Activated T-helper 9 cell treated with anti-CD3 and anti-CD28 coated beads, Interleukin-2, amount 50 U/mL, for 16 hours (primary cell): ENCODE measurements around the gene SLC16A6.
"Not testable (repeated sequence)": the region's sequence is repeated elsewhere in the genome, so short reads cannot be mapped to it uniquely, and the experiment has no call there.

Source experiments
- DNase-seq: peaks from one replicate; pipeline ENCODE4 v3.0.0-alpha.2; 2020; ENCODE audit warnings: low read depth

The SLC16A6 gene

DNA sequence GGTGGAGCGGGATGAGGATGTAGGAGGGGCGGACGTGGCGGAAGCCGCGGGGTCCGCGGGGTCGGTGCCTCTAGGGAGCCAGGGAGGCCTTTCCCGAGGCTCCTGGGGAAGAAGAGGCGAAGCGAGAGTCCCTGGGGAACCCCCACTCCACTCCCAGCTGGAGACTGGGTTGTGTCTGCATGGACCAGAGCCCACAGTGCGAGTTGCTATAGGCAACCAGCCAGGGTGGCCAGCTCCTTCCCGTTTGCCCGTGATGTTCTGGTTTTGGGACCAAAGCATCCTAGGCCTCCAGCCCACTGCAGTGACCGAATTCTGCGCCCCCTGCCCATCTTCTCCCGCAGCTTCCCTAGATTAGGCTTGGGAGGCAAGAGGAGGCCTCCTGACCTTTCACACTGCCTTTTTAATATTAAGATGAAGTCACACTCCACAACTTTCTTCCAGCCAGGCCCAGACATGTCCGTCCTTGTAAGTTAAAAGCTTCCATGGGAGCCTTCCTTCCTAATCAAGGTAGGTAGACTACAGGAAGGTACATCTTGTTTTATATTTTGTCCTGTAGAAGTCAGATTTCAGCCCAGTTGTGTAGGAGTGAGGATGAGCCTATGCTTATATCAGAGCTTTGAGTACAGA is 42.6 kb downstream of the SLC16A6 start:
- no peak for DNase-seq

DNA sequence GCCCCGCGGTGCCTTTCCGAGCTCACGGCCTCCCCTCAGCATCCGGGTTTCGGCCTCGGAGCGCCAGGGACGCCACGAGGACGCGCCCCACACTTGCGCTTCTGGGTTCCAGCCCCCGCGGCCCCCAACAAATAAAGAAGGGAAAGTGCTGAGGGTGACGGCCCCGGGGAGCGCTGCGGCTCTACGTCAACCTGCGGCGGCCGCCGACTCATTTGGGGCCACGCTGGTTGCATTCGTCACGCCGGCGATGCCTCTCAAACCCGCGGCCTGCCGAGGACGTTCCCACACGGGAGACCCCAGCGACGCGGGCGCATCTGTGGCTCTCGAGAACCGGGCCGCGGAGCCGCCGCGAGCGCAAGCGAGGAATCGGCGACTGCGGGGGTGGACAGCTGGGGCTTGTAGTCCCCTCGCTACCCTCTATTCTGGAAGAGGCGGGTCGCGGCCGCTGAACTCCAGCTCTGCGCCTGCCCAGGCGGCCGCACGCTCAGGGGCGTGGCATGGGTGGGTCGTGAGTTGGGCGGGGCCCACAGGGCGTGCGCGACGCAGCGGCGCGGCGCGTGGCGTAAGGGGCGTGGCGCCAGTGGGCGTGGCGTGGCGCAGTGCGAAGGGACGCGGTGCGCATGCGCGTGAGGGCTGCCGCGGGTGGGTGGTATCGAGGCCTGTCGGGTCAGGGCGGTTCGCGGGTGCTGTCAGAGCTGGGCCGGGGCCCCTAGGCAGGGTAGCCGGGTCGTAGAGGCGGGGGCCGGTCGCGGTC is 43.3 kb downstream of the SLC16A6 start, which contains the start of gene AMZ2:
AMZ2 (plus strand) TSS at position 599 of the 754 bp plus-strand sequence. CDS start 2,145 bp downstream, outside the sequence.
- peak; percentile 97 for DNase-seq

DNA sequence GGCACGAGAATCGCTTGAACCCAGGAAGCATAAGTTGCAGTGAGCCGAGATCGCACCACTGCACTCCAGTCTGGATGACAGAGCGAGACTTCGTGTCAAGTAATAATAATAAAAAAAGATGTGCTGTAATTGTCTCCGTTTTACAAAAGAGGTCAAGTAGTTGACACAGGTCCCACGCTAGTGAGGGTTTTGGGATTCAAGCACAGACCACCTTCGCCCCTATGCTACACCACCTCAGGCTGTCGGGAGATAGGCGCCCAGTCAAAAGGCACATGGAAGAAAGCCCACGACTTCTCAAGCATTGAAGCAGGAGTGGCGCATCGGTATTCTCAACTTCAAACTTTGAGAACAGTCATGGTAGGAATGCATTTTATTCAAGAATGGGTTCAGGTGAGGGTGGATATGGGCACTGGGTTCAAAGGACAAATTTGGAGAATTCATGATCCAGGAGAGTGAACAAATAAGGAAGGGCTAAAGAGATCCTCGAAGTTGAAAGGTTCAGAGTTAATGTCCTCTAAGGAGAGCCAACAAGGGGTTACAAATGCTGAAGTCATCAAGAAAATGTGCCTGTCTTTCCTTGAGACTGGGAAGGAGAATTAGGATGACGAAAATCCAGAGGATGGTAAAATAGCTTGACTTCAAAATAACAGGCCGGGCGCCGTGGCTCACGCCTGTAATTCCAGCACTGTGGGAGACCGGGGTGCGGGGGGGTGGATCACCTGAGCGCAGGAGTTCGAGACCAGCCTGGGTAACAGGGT is 44.5 kb downstream of the SLC16A6 start:
- no peak for DNase-seq

DNA sequence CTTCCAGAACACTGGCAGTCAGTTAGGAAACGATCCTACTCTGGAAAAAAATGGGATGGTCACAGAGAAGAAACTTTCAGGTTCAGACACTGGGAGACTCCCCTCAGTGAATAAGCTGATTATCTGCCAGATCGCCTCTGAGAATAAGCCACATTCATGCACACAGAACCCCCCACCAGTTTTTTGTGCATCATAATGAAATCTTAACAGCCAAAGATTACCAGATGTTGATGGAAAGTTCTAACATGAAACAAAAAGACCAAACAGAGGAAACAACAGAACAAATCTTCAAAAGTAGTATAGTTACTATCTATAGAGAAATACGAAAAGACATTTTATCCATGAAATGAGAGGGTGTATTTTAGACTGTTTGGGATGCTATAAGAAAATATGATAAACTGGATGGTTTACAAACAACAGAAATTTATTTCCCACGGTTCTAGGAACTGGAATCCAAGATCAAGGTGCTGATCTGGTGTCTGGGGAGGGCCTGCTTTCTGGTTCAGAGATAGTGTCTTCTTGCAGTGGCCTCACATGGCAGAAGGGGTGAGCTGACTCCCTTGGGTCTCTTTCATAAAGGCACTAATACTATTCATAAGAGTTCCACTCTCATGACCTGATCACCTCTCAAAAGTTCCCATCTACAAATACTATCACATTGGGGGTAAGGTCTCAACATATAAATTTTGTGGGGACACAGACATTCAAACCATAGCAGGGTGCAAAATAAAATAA is 51.1 kb downstream of the SLC16A6 start:
- no peak for DNase-seq

DNA sequence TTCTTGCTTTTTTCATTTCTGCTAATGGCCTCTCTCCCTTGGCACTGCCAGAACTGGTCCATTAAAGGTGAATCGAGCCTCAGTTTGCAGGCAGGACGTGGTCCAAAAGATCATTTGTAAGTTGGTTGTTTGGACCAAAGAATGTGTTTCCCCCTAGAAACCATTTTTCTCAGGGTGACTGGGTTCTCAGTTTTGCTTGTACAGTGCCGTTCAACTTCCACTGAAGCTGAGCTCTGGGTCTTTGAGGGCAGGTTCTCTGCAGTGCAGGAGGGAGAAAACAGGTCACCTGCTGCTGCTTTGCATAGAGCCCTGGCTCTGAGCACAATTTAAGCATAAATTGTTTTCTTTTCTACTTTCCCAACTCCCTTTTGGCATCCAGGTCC is 52.1 kb downstream of the SLC16A6 start:
- no peak for DNase-seq

DNA sequence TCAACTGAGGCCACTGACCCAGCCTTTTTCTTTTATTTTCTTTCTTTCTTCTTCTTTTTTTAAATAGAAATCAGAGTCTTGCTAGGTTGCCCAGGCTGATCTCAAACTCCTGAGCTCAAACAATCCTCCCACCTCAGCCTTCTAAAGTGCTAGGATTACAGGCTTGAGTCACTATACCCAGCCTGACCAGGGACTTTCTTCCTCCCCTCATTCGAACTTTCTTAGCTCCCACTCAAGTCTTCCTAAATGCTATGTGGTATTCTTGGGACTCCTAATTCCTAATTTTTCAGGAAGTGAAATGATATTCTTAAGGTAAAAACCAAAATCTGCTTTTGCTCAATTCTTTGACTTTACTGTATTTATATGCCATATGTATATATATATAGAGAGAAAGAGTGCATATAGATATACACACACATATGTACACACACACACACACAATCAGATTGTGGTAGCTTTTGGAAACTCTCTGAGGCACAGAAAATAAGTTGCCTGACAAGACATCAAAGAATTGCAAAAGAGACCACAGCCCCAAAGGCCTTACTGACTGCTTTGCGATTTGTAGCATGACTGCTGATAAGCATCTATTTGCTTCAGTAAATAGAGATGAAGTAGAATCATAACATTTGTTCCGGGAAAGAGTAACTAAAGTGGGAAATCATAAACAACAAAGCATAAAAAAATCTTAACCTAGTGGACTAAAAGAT is 52.6 kb downstream of the SLC16A6 start:
- no peak for DNase-seq

DNA sequence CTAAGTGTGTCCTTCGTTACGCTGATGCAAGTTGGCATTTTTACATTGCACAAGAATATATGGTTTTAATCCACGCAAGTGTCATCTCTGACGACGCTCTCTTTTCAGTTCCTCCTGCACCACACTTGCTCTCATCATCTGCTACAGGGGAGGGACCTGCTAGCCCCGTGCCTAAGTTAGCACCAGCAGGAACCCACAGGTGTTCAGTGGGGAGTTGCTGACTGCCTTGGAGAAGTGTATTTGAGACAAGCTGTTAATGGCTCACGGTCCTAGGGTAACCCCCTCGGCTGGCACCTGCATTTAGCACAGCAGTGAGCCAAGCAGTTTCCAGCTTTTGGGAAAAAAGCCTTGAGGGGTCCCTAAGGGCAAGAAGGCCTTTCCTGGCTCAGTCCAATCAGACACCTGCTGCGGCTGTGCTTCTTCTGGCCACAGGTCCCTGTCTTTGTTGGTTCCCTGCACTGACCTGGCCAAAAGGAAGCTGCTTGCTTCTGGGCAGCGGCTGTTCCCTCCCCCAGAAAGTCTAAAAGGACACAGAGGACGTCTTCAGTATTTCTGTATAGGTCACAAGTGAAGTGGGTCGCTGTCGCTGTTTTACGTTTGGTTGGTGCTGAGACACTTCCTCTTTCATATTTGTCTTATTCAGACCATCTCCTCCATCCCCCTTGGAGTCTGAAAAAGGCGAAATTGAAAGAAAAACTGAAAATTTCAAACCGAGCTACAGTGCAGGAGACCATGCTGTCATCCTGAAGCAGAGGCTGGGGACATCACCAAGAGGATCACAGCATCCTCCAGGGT is 53.4 kb downstream of the SLC16A6 start:
- not testable (repeated sequence) for DNase-seq

DNA sequence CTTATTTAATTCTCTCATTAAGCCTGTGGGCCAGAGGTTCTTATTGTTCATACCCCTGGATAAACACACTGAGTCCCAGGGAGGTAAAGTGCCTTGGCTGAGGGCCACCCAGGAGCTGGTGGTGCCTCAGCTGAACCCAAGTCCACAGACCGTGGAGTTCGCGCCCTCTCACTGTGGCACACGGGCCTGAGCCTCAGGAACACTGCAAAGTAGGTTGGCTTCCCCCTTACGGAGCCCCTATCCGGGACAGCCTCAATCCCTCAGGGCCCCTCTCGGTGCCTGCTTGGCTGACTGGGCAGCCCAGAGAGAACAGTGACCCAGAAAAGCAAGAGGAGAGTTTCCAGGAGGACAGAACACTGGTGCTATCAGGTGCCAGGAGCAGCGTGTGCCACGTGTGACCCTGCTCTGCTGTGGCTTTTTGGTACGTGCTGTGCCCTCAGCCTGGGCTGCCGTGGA is 55.6 kb downstream of the SLC16A6 start:
- not testable (repeated sequence) for DNase-seq

DNA sequence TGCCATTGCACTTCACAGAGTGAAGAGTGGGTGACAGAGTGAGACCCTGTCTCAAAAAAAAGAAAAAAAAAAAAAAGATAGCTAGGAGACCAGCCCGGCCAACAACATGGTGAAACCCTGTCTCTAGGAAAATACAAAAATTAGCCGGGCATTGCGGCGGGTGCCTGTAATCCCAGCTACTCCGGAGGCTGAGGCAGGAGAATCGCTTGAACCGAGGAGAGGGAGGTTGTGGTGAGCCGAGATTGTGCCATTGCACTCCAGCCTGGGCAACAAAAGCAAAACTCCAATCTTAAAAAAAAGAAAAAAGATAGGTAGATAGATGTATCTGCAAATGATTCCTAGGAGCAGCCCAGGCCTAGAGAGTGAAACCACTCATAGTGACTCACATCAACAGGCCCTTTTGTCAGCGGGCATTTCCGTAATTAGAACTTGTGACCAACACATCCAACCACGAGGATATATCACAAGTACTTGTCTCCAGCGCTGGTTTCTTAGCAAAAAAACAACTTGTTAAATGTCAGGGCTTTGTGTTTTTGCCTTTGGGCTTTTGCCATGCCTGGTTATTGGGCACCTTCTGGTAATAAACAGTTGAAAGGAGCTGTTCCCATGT is 56.1 kb downstream of the SLC16A6 start:
- not testable (repeated sequence) for DNase-seq

DNA sequence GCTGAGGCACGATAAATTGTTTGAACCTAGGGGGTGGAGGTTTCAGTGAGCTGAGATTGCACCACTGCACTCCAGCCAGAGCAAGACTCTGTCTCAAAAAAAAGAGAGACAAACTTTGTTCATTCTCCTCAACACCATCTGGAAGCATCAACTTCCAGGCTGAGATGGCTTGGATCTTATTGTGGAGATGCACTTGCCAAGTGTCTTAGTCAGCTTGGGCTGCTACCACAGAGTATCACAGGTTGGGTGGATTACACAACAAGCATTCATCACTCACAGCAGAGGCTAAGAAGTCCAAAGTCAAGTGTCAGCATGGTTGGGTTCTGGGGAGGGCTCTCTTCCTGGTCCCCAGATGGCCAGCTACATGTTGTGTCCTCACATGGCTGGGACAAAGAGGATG is 58.2 kb downstream of the SLC16A6 start:
- DNase-seq = not testable (repeated sequence)

DNA sequence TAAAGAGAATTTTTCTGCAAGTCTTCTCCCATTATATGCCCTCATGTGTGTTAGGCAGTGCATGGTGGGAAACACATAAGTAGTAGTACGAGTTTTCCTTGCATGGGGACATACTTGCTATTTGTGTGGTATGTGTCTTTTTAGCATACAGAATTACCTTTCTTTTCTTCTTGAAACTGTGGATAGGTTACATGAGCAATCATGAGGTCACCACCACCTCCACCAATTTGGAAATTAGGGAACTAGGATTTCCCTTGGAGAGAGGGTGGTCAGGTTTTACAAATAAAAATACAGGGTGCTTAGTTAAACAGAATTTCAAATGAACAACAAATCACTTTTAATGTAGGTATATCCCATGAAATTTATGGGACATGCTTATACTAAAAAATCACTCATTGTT is 59.4 kb downstream of the SLC16A6 start:
- DNase-seq = no peak

DNA sequence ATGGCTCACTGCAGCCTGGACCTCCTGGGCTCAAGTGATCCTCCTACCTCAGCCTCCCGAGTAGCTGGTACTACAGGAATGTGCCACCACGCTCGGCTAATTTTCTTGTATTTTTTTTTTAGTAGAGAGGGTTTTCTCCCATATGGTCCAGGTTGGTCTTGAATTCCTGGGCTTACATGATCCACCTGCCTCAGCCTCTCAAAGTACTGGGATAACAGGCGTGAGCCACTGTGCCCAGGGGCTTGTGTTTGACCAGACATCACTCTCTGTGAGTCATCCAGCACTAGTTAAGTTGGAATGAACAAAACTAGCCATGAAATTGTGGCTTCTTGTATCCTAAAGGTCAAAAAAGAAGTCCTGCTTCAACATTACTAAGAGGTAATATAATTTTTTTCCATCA is 59.8 kb downstream of the SLC16A6 start:
- not testable (repeated sequence) for DNase-seq

DNA sequence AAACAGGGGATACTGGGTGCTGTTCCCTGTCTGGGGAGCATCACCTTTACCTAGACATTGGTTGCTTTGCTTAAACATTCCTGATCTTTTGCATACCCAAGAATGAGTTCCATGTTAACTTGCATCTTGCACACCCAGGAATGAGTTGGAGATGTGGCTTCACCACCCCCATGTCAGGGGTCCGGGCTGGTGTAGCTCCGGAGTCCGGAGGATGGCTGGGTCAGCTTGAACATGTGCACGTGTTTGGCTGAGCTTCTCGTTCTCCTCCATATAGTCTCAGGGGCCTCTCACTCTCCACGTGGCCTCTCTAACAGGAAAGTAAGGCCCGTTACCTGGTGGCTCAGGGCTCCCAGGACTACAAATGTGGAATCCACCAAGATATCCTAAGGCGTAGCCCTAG is 61.3 kb downstream of the SLC16A6 start:
- DNase-seq = no peak

DNA sequence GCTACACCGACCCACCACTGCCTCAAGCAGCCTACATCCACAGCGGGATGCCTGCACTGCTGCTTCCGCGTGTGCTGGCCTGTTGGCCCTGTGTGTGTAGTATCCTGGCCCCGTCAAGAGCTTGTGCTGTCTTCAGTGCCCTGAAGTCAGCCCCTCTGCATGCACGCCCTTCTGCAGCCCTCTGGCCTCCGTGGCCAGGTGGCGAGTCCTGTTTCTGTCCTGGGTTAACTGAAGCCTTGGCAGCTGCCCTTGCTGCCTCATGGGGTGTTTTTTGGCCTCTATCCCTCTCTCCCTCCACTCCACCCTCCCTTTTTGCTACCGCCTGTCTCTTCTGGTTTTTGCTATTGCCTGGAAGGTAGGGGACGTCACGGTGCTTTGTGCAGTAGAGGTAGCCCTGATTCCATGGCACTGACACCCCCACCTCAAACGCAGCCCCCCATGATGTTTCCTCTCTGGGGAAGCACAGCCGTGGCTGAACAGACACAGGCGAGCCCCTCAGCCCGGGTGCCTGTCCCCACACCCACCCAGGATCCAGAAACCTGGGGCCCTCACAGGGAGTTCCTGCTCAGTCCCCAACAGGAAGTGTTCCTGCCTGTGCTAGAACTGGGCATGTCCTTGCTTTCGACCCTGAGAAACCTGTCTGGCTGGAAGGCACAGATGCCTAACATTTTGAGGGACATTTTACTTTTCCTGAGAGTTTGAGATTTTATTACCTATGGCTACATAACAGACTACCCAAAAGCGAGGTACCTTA is 61.9 kb downstream of the SLC16A6 start:
- no peak for DNase-seq

DNA sequence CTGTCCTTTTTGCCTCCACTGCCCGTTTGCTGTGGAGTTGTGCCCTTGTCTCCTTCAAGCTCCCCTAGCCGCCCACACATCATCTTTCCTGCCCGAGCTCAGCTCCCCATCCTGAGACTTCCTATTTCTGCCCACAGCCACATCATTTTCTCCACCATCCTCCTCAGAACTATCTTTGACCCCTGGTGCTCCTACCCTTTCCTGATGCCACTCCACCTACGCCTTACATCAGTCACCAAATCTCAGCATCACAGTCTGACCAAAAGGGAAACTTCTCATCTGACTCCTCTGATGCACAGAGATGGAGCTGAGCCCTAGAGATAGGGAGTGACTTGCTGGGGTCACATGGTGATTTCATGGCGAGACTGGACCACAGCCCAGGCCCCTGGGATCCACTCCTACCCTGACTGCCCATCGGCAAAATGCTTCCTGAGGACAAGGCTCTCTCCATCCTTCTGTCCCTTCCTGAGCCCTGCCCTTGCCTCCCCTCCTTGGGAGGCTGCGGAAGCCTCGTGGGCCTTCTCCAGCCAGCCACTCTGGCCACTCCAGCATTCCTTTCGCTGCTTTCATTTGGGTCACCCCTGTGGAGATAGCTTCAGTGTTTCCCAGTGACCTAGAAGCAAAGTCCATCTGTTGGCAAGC is 62.8 kb downstream of the SLC16A6 start:
- DNase-seq = not testable (repeated sequence)

DNA sequence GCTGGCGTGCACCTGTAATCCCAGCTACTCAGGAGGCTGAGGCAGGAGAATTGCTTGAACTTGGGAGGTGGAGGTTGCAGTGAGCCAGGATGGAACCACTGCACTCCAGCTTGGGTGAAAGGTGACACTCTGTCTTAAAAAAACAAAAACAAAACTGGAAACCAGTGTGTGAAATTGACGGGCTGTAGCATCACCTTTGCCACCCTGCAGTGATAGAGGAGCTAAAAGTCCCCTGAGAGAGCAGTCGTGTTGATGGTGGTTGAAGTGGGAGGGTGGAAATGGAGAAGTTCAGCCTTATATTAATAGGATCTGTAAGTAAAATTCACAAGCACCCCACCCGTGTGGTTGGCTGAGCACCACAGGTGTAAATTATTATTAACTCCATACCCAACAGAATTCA is 65.9 kb downstream of the SLC16A6 start:
- not testable (repeated sequence) for DNase-seq

DNA sequence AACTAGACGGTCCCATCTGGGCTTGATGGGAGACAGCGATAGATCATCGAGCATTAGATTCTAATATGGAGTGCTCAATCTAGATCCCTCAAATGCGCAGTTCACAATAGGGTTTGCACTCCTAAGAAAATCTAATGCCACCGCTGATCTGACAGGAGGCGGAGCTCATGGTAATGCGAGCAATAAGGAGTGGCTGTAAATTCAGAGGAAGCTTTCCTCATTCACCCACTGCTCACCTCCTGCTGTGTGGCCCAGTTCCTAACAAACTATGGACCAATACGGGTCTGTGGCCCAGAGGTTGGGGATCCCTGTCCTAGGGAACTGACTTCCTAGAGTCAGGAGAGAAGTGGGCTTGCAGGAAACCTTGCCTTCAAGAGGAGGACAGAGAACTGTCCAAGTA is 68.3 kb downstream of the SLC16A6 start:
- no peak for DNase-seq

DNA sequence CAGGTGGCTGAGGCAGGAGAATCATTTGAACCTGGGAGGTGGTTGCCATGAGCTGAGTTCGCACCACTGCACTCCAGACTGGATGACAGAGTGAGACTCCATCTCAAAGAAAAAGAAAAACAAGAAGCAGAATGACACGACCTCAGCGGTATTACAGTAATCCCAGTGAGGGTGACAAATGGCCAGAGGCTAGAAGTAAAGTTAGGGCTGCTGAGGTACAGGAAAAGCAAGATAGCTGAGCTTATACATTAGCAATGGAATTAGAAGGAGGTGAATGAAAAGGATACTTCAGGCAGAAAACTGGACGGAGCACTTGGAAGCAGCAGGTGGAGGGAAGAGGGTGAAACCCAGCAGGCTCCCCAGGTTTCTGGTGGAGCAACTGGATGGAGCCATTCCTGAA is 69.1 kb downstream of the SLC16A6 start:
- DNase-seq = no peak

DNA sequence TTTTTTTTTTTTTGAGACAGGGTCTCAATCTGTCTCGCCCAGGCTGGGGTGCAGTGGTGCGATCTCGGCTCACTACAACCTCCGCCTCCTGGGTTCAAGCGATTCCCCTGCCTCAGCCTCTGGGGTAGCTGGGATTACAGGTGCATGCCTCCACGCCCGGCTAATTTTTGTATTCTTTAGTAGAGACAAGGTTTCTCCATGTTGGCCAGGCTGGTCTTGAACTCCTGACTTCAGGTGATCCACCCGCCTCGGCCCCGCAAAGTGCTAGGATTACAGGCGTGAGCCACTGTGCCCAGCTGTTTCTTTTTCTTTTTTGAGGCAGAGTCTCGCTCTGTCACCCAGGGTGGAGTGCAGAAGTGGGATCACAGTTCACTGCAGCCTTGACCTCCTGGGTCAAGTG is 70.1 kb downstream of the SLC16A6 start:
- DNase-seq = not testable (repeated sequence)
